Measurements from ENCODE around the gene PTPRZ1. TPM values are rescaled to one million over a fixed set of nuclear protein-coding genes. Genes with fewer than 3 reads are reported as not detected.

Gene PTPRZ1
- total RNA-seq, 2 donors from 2014 or later: 18.0 to 57.4 TPM

DNA sequence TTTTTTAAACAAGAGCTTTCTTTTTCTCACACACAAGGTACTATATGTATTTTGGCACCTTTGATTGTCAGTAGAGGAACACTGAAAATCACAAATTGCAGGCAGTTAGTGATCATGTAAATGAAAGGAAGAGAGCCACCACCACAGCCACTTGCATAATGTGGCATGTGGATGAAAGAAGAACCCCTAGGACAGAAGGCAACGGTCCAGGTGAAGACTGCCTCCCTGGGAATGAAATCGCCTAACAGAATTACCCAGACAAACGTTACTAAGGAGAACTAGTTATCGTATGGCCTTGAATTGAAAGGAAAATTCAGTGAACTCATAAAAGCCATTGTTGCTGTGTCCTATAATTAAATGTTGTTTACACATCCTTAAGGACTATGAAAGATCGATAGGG, 41.2 kb upstream of the PTPRZ1 start:
- peaks cover 10% of the 10 kb centered on the region for H3K27me3 ChIP-seq (ENCODE audit: control insufficient read depth, insufficient read depth, low read length, poor library complexity, severe bottlenecking)
- no peak overlapping the region for H3K4me3 Mint-ChIP-seq
- TF ChIP-seq, protein P1, sequence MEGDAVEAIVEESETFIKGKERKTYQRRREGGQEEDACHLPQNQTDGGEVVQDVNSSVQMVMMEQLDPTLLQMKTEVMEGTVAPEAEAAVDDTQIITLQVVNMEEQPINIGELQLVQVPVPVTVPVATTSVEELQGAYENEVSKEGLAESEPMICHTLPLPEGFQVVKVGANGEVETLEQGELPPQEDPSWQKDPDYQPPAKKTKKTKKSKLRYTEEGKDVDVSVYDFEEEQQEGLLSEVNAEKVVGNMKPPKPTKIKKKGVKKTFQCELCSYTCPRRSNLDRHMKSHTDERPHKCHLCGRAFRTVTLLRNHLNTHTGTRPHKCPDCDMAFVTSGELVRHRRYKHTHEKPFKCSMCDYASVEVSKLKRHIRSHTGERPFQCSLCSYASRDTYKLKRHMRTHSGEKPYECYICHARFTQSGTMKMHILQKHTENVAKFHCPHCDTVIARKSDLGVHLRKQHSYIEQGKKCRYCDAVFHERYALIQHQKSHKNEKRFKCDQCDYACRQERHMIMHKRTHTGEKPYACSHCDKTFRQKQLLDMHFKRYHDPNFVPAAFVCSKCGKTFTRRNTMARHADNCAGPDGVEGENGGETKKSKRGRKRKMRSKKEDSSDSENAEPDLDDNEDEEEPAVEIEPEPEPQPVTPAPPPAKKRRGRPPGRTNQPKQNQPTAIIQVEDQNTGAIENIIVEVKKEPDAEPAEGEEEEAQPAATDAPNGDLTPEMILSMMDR (conservative IDR thresholded peaks at IDR 0.05): no peak

DNA sequence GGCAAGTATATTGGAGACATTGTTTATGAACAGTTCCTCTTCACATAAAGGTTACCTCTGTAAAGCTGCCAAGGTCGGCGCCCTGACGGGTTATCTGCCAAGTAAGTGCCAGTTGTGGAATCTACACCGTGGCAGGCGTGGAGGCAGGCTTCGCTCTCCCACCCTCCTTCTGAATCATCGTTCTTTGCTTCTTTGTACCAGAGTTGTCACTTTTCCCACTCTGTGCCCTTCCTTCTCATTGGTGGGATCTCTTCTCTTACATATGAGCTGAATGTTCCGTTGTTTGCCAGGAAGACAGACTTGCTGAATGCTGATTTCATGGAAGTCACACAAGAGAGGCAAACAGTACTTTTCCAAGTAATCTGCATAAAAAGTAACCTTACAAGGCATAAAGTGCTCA, 40.6 kb upstream of the PTPRZ1 start:
- peaks cover 6% of the 10 kb centered on the region for H3K4me1 Mint-ChIP-seq
- no peak overlapping the region for H3K27ac ChIP-seq (ENCODE audit: low read depth, low read length)
- H3K4me1 ChIP-seq (ENCODE audit: control insufficient read depth, insufficient read depth, low read length): no peaks in the 10 kb centered on the region
- H3K9ac ChIP-seq (ENCODE audit: extremely low read depth, low read length, poor library complexity, severe bottlenecking): no peak overlapping the region
- H3K27me3 ChIP-seq (ENCODE audit: control insufficient read depth, insufficient read depth, low read length, poor library complexity, severe bottlenecking): peaks cover 10% of the 10 kb centered on the region
- no peaks in the 10 kb centered on the region for H3K9me3 Mint-ChIP-seq
- no peaks in the 10 kb centered on the region for H3K36me3 ChIP-seq (ENCODE audit: control insufficient read depth, insufficient read depth, low read length)
- no peaks in the 10 kb centered on the region for H3K36me3 Mint-ChIP-seq (ENCODE audit: low read depth)
- H3K27ac Mint-ChIP-seq: no peak overlapping the region
- H3K27me3 Mint-ChIP-seq (ENCODE audit: insufficient read depth): peaks cover 4% of the 10 kb centered on the region
- TF ChIP-seq, protein P1 (conservative IDR thresholded peaks at IDR 0.05): no peak
- H3K4me3 Mint-ChIP-seq: no peak overlapping the region
- H3K4me3 ChIP-seq (ENCODE audit: low read length): no peak overlapping the region
- DNase-seq: no peak
- H3K9me3 ChIP-seq (ENCODE audit: control insufficient read depth, low read length): no peaks in the 10 kb centered on the region
- WGBS, 2 experiments (ENCODE audit: insufficient coverage in 1 of 2, insufficient read length in 1 of 2): 92 to 94% methylated on average over 5 to 8 of the region's 8 CpGs

More for the DNA sequence above, 41.2 kb upstream of the PTPRZ1 start:
- Histone ChIP-seq H3K4me1 (ENCODE audit: control insufficient read depth, insufficient read depth, low read length) (no peaks in the 10 kb centered on the region), H3K4me3 (ENCODE audit: low read length) (no peak overlapping the region), H3K9ac (ENCODE audit: extremely low read depth, low read length, poor library complexity, severe bottlenecking) (no peak overlapping the region), H3K36me3 (ENCODE audit: control insufficient read depth, insufficient read depth, low read length) (no peaks in the 10 kb centered on the region), H3K9me3 (ENCODE audit: control insufficient read depth, low read length) (no peaks in the 10 kb centered on the region), H3K27ac (ENCODE audit: low read depth, low read length) (no peak overlapping the region)
- Mint-ChIP-seq H3K27ac (no peak overlapping the region), H3K4me1 (peaks cover 9% of the 10 kb centered on the region), H3K9me3 (no peaks in the 10 kb centered on the region), H3K36me3 (ENCODE audit: low read depth) (no peaks in the 10 kb centered on the region), H3K27me3 (ENCODE audit: insufficient read depth) (peaks cover 4% of the 10 kb centered on the region)
- no peak for DNase-seq
- WGBS, 2 experiments (ENCODE audit: insufficient coverage in 1 of 2, insufficient read length in 1 of 2): 93 to 100% methylated on average over 4 of the region's 5 CpGs

DNA sequence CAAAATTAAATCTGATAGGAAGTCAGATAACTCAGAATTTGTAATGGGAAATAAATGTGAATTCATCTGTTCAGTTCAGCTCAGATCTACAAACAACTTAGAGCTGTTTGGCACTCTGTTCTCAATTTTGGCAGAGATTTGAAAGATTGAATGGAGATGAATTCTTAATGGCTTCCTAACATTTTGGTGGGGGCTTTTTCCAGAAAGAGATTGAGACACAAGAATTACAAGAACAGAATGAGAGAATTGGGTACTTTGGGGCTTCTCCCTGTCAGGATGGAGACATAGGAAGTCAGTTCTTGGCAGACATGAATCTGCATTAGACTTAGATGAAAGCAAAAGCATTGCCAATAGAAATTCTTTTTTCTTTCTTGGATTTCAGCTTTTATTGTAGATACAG, 39.0 kb upstream of the PTPRZ1 start:
- H3K4me3 ChIP-seq (ENCODE audit: low read length): no peak overlapping the region
- no peaks in the 10 kb centered on the region for H3K4me1 ChIP-seq (ENCODE audit: control insufficient read depth, insufficient read depth, low read length)
- no peak overlapping the region for H3K27ac ChIP-seq (ENCODE audit: low read depth, low read length)
- DNase-seq: no peak
- no peaks in the 10 kb centered on the region for H3K9me3 ChIP-seq (ENCODE audit: control insufficient read depth, low read length)
- H3K9ac ChIP-seq (ENCODE audit: extremely low read depth, low read length, poor library complexity, severe bottlenecking): no peak overlapping the region
- H3K4me1 Mint-ChIP-seq: peaks cover 7% of the 10 kb centered on the region
- H3K36me3 ChIP-seq (ENCODE audit: control insufficient read depth, insufficient read depth, low read length): no peaks in the 10 kb centered on the region
- H3K27me3 Mint-ChIP-seq (ENCODE audit: insufficient read depth): peaks cover 4% of the 10 kb centered on the region
- peaks cover 2% of the 10 kb centered on the region for H3K27me3 ChIP-seq (ENCODE audit: control insufficient read depth, insufficient read depth, low read length, poor library complexity, severe bottlenecking)
- H3K36me3 Mint-ChIP-seq (ENCODE audit: low read depth): no peaks in the 10 kb centered on the region
- TF ChIP-seq, protein P1 (conservative IDR thresholded peaks at IDR 0.05): no peak
- H3K9me3 Mint-ChIP-seq: no peaks in the 10 kb centered on the region
- no peak overlapping the region for H3K4me3 Mint-ChIP-seq
- H3K27ac Mint-ChIP-seq: no peak overlapping the region
